ENCODE measurements around the gene MFAP4.

DNA sequence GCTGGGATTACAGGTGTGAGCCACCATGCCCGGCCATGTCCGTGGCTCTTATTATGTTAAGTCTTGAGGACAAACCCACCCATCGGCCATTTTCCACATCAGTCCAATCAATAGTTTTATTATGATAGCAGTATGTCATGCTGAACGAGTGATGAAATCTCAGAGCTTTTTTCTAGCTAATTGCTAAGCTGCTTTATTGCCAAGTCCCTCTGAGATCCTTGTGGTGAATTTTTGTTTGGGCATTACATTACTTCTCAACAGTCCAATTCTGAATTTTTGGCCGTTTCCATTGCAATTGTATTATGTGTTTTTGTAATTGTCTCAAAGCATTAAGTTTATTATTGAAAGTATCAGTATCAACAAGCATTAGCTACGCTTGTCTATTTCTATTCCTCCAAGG lies 34.9 kb upstream of the MFAP4 start:
- TF ChIP-seq, protein P1, sequence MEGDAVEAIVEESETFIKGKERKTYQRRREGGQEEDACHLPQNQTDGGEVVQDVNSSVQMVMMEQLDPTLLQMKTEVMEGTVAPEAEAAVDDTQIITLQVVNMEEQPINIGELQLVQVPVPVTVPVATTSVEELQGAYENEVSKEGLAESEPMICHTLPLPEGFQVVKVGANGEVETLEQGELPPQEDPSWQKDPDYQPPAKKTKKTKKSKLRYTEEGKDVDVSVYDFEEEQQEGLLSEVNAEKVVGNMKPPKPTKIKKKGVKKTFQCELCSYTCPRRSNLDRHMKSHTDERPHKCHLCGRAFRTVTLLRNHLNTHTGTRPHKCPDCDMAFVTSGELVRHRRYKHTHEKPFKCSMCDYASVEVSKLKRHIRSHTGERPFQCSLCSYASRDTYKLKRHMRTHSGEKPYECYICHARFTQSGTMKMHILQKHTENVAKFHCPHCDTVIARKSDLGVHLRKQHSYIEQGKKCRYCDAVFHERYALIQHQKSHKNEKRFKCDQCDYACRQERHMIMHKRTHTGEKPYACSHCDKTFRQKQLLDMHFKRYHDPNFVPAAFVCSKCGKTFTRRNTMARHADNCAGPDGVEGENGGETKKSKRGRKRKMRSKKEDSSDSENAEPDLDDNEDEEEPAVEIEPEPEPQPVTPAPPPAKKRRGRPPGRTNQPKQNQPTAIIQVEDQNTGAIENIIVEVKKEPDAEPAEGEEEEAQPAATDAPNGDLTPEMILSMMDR (conservative IDR thresholded peaks at IDR 0.05; ENCODE audit: low read depth, low read length): no peak
- TF ChIP-seq EZH2 (IDR thresholded peaks at IDR 0.05; ENCODE audit: low read length, unreplicated experiment): no peak
